T-helper 1 cell treated with Interleukin-12 subunit alpha and Interleukin-12 subunit beta and Interleukin-4 antibody, amounts not matched to agents 30 ng/mL and 1 ng/mL, for 36 hours (primary cell): ENCODE results near the gene TWF2. TPM values are rescaled to one million over a fixed set of nuclear protein-coding genes. Genes with fewer than 3 reads are reported as not detected.

Experiments
- intact Hi-C: fragments of 100-400 bp; cut with micrococcal nuclease; formaldehyde crosslinking; loops from one replicate; pipeline ENCODE4 v1.15.1; 2024
- total RNA-seq: library from RNA; stranded (reverse); gene quantifications from 2 replicates; pipeline ENCODE4 v1.2.3, GENCODE V29; 2022

TWF2 gene
- total RNA-seq, 1 donor from 2014 or later = 117 TPM

DNA sequence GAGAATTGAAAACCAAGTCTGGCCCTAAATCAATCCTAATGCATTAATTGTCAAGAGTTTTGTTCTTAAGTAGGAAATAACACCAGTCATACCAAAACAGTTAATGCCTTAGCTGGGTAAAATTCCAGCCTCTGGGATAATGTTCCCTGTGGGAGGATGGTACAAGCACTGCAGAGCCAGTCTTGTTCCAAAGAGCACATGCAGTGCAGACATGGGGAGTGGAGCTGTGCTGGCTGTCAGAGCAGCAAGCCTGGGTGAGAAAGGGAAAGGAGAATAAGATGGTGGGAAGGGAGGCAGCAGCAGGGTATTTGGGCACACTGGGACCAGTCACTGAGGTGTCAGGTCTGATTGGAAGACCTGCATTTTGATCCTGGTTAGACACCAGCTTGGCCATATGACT lies 28.9 kb downstream of the TWF2 start:
- intact Hi-C loops = no loop called here

DNA sequence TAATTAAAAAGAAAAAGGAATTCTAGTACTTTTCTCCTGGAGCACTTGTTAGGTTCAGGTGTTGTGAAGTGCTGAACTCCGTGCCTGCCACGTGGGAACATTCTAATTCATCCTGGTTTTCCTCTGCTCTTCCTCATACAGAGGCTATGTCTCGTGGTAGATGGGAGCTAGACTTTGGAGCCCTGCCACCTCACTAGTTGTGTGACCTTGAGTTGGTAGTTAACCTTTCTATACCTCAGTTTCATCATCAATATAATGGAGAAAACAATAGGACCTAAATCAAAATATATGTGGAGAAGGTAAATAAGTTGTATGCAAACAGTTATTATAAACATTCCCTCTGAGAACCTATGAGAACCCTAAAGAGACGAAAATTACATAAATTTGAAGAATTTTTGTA lies 30.4 kb downstream of the TWF2 start:
- intact Hi-C loops = no loop called here

DNA sequence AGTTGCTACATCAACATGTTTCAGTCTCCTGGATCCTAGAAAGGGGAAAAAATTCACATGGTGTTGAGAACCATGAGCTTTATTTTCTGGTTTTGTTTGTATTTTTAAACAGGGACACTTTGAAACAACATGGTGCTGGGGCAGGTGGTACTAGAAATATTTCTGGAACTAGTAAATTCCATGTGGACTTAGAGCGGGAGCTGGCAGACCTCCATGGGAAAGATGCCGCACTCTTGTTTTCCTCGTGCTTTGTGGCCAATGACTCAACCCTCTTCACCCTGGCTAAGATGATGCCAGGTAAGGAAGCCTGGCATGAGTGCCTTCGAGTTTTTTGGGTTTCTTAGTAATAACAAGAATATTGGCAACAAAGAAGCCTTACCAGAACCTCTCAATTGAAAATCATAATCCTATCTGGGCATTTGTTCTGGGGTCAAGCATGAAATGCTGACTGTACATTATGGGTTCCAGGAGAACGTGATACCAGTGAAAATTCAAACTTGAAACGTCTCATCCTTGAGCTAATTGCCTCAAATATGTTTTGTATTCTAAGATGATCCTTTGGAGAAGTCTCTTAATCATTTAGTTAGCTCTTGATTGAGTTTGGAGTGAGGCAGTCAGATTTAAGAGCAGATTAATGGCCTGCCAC lies 33.1 kb downstream of the TWF2 start:
- intact Hi-C loops = no loop called here

DNA sequence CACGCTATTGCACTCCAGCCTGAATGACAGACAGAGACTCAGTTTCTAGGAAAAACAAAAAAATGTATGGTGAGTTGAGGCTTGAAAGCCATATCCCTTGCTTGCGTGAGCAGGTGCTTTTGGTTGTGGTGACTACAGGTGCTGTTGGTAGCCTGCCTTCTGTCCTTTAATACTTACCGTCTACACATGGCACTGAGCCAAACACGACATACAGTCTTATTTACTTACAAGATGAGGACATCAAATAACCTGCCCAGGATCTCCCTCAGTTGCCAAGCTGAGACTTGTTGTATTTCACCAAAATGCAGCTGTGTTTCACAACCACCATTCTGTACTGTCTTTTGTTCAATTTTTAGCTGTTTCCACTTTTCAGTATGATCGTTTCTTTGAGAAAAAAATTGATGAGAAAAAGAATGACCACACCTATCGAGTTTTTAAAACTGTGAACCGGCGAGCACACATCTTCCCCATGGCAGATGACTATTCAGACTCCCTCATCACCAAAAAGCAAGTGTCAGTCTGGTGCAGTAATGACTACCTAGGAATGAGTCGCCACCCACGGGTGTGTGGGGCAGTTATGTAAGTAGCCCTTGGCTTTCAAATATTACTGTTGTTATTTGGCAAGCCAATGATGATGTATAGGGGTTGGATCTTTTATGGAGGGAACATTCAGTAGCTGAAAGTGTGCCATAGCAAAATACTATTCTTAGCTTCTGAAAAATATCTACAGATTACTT lies 34.5 kb downstream of the TWF2 start:
- intact Hi-C loops = no loop called here

GRCh38 chr3:52203701-52204100 lies 35.3 kb downstream of the TWF2 start:
- intact Hi-C loops = no loop called here

GRCh38 chr3:52202384-52203077 lies 36.4 kb downstream of the TWF2 start:
- intact Hi-C loops = no loop called here

DNA sequence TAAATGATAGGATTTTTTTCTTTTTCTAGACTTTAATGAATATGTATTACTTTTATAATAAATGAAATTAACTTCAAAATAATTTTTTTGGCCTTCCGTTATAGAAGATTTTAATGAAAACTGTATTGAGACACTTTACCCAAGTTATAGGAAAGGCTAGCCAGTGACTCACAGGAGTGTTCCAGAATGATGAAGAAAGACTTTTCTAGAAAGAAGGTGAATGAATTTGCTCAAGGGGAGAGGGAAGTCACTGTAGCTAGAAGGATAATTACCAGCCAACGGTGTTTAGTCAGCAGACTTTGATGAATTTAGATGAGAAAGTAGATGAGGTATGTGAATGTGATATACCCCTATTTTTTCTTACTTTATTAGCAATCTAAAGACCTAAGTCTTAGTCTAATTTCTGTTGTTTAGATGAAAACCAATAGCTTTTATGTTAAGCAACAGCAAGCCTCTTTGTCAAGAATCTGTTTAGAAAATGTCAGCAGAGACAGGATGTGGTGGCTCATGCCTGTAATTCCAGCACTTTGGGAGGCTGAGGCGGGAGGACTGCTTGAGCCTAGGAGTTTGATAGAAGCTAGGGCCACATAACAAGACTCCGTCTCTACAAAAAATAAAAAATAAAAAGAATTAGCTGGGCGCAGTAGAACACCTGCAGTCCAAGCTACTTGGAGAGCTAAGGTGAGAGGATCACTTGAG lies 37.8 kb downstream of the TWF2 start:
- intact Hi-C loops = no loop called here

DNA sequence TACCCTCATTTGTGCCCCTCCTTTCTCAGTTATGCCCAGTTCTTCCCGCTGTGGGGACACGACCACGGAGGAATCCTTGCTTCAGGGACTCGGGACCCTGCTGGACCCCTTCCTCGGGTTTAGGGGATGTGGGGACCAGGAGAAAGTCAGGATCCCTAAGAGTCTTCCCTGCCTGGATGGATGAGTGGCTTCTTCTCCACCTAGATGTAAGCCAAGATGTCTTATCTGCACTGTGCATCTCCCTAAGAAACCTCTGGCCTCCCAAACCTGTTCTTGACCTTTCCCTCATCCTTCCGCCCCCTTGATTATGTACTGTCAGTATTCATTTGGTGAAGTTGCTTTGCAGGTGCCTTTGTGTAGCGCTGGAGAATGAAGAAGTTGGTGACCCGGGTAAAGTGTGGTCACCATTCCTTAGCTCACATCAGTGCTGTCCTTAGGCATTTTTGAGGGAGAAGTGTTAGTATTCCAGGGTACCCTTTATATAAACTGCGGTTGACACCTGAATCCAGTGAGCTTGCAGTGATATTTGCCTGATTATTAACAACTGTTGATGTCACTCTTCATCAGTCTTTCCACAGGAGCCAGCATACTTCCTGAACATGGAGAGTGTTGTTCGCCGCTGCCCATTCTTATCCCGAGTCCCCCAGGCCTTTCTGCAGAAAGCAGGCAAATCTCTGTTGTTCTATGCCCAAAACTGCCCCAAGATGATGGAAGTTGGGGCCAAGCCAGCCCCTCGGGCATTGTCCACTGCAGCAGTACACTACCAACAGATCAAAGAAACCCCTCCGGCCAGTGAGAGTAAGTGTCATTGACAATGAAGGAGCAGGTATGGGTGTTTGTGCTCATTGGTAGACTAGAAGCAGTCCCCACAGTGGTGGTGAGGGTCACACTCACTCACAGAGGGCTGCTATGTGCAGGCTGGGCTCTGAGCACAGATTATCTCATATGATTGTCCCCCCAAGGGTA lies 40.0 kb downstream of the TWF2 start:
- intact Hi-C loops = loop anchor here (1.0 to 2.0 kb wide), 7 partner anchors 21 to 338 kb away; partner anchors contain the start of genes NISCH, PARP3, POC1A and RPL29

GRCh38 chr3:52197842-52198625 lies 40.9 kb downstream of the TWF2 start, which contains the start of gene ALAS1:
Gene ALAS1, plus strand, starts transcription at chr3:52198160. Its CDS starts 1,082 bp downstream, at chr3:52199242.
- intact Hi-C loops = loop anchor here (1.0 to 2.0 kb wide), 7 partner anchors 22 to 339 kb away; partner anchors contain the start of genes NISCH, PARP3, POC1A and RPL29

DNA sequence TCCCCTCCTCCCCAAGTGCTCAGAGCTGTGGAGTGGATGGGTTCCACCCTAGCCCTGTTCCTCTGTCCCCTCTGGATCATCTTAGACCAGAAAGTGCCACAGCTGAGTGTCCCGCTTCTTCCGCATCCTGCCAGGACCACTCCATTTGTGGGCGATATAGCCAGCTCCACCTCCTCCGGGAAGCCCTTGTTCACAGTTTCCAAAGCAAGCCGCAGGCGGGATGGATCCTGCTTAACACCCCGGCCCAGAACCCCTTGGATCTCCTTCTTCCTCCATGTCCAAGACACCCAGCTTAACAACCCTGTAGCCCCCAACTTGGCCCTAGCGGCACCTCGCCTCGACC lies 41.5 kb downstream of the TWF2 start:
- intact Hi-C loops = no loop called here

DNA sequence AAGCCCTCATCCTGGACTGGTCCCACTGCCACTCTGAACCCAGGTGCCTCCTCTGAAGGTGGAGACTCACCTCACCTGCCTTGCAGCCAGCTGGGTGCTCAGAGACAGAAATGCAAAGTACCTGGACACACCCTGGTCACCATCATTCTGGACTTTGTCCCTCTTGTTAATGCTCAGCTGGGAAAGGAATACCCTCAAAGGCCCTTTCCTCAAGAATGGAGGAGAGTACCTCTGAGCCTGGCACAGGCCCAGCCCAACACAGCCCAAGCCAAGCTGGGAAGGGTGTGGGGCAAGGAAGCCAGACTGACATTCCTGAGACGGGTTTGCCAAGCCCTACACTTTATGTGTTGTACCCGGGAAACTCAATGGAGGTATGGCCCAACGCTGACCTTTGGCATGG lies 42.0 kb downstream of the TWF2 start:
- intact Hi-C loops = no loop called here

DNA sequence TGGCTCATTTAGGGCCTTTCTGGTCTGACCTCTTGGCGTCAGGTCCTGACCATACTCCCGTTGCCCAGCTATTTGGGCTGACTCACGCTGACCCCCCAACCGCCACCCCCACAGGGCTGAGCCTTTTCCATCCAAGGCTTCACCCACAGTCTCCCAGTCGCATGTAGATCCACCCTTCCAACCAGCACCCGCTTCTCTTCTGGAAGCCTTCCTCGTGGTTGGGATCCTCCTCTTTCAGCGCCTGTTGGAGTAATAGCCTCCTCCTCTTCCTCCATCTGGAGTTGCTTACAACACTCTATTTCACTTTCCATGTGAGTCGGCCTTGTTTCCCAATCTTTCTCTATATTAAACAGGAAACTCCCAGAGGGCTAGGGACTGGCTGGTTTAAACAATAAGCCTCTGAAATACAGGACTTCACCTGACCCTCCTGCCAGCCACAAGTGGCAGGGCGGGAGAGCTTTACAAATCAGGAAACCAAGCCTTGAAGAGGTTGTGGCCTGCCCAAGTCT lies 43.1 kb downstream of the TWF2 start:
- intact Hi-C loops = no loop called here

- intact Hi-C loops = no loop called here
Measured at GRCh38 chr3:52195291-52195597, 43.7 kb downstream of the TWF2 start.

DNA sequence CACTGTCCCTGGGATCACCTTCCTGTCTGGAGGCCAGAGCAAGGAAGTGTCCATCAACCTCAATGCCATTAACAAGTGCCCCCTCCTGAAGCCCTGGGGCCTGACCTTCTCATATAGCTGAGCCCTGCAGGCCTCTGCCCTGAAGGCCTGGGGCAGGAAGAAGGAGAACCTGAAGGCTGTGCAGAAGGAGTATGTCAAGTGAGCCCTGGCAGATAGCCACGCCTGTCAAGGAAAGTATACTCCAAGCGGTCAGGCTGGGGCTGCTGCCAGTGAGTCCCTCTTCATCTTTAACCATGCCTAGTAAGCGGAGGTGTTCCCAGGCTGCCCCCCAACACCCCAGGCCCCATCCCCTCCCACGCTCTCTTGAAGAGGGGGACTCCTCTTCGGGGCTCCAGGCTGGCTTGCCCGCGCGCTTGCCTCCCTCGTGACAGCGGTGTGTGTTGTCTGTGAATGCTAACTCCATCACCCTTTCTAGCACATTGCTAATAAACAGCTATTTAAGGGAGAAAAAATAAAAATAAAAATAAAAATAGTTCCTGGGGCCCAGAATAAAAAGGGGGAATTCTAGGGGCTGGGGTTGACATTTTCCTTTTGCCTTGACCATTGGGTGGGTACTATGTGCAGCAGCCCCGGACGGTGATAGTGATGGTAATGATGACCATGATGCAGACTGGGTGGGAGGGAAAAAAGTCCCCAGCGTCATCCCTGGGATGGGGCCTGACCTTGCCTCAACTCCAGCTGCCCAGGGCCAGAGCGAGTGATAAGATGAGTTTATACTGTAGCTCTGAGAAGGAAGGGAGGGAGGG lies 44.3 kb downstream of the TWF2 start:
- intact Hi-C loops = no loop called here

- intact Hi-C loops = no loop called here
Measured at GRCh38 chr3:52193065-52193464, 45.9 kb downstream of the TWF2 start.

DNA sequence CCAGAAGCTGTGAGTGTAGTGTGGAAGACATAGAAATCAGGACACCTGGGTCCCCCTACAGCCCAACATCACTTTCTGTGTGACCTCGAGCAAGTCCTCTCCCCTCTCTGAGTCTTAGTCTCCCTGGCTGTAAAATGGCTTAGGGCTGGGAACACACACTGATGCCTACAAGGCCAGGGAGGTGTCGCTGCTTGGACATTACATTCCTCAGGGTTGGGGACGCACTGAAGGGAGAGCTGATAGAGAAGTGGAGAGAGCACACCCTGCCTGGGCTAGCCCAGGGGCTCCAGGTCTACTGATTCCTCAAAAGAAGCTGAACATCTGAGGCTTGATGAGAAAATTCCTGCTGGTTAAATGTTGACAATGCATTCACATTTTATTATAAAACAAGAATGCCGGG lies 47.3 kb downstream of the TWF2 start:
- intact Hi-C loops = no loop called here

DNA sequence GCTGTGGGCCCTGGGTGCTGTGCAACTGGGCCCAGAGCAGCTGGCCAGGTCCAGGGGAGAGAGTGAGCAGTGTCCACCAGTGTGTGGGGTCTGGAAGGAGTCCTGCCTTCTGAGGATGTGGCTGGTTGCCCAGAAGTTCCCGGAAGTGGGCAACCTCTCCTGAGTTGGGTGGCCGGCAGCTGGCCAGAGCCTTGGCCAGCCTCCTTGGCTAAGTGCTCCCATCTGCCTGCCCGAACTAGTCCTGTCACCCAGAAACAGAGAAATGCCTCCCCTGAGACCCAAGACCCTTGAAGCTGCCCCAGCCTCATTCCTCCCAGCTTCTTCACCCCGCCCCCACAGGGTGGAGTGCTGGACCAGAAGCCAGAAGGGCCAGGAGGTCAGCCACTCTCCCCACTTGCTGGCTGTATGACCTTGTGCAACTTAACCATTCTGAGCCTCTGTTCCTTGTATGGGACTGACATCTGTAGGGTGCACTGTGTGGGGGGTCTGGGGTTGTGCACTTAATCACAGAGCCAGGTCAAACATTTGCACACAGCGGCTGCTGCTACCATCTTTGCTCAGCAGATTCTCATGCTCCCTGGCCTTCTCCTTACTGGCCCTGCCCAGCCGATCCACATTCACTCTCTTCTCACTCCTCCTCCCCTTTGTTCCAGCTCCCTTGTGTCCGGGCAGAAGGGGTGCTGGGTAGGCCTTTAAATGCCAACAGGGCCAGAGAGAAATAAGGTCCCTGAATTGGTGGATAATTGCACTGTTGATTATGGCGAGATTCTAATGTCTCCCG lies 48.5 kb downstream of the TWF2 start:
- intact Hi-C loops = no loop called here

GRCh38 chr3:52188556-52188955 lies 50.4 kb downstream of the TWF2 start:
- intact Hi-C loops = no loop called here
